Measurements from ENCODE around the gene DBX2. TPM values are rescaled to one million over a fixed set of nuclear protein-coding genes. Genes with fewer than 3 reads are reported as not detected.

DBX2 gene
- total and polyA plus RNA-seq, 2 donors (not counting 1 experiment from before 2014, with no cell fraction given), result not detected

- intact Hi-C loops (cut with micrococcal nuclease), result no loop called here
- Mint-ChIP-seq H3K27ac (no peak overlapping the region), H3K27me3 (peaks cover 11% of the 10 kb centered on the region), H3K9me3 (ENCODE audit: insufficient read depth) (no peaks in the 10 kb centered on the region), H3K4me3 (no peak overlapping the region), H3K4me1 (no peaks in the 10 kb centered on the region)
- Histone ChIP-seq H3K79me2 (ENCODE audit: control insufficient read depth, insufficient read depth, low read length) (no peaks in the 10 kb centered on the region), H3K4me3 (ENCODE audit: control extremely low read depth in 1 of 5, extremely low read depth in 1 of 5, insufficient read depth in 1 of 5, low read depth in 2 of 5, low read length in 4 of 5) (no peak overlapping the region), H3K4me2 (replicated peaks; ENCODE audit: low read depth, low read length, poor library complexity, severe bottlenecking) (no peak overlapping the region), H4K20me1 (ENCODE audit: control insufficient read depth, insufficient read depth, low read length, poor library complexity, severe bottlenecking) (no peaks in the 10 kb centered on the region), H3K27ac (ENCODE audit: low read length in 2 of 2) (no peak overlapping the region), H3K9me3 (ENCODE audit: control extremely low read depth in 1 of 3, control insufficient read depth in 2 of 3, insufficient read depth in 1 of 3, low read length in 2 of 3) (no peaks in the 10 kb centered on the region), H3K36me3 (replicated peaks in 1 of 2; ENCODE audit: control extremely low read depth in 1 of 2, control insufficient read depth in 1 of 2, extremely low read depth in 1 of 2, insufficient read depth in 2 of 2, low read length in 1 of 2) (no peaks in the 10 kb centered on the region), H3K27me3 (replicated peaks in 1 of 4; ENCODE audit: control extremely low read depth in 1 of 4, control insufficient read depth in 3 of 4, insufficient read depth in 4 of 4, low read length in 3 of 4) (no peaks in the 10 kb centered on the region), H3K9ac (ENCODE audit: low read length) (no peak overlapping the region), H2AFZ (ENCODE audit: insufficient read depth, low read depth, low read length, poor library complexity, severe bottlenecking) (no peak overlapping the region), H3K4me1 (ENCODE audit: control insufficient read depth in 2 of 2, insufficient read depth in 2 of 2, low read length in 2 of 2) (no peaks in the 10 kb centered on the region)
- no peak for TF ChIP-seq CTCF (IDR thresholded peaks at IDR 0.05)
- no peak for TF ChIP-seq EZH2 (IDR thresholded peaks at IDR 0.05; ENCODE audit: borderline replicate concordance, insufficient read depth, low read depth, low read length, poor library complexity, severe bottlenecking)
- DNase-seq (no peak), ATAC-seq (ENCODE audit: low read depth) (no peak)
- ChIA-PET POLR2A (no interaction called here), CTCF (interaction anchor here (0.7 kb wide), 1 partner anchor 1038 kb away, joined by 4 read pairs; no protein-coding TSS in a partner anchor)
- 94% methylated on average over 2 of the region's 2 CpGs for WGBS (ENCODE audit: insufficient coverage)
Observed at GRCh38 chr12:45077251-45077650, 26.4 kb upstream of the DBX2 start.

GRCh38 chr12:45076417-45077026 lies 25.6 kb upstream of the DBX2 start:
- Histone ChIP-seq H3K36me3 (replicated peaks in 1 of 2; ENCODE audit: control extremely low read depth in 1 of 2, control insufficient read depth in 1 of 2, extremely low read depth in 1 of 2, insufficient read depth in 2 of 2, low read length in 1 of 2) (no peaks in the 10 kb centered on the region), H3K27ac (ENCODE audit: low read length in 2 of 2) (no peak overlapping the region), H3K9me3 (ENCODE audit: control extremely low read depth in 1 of 3, control insufficient read depth in 2 of 3, insufficient read depth in 1 of 3, low read length in 2 of 3) (no peaks in the 10 kb centered on the region), H3K27me3 (replicated peaks in 1 of 4; ENCODE audit: control extremely low read depth in 1 of 4, control insufficient read depth in 3 of 4, insufficient read depth in 4 of 4, low read length in 3 of 4) (no peaks in the 10 kb centered on the region), H3K9ac (ENCODE audit: low read length) (no peak overlapping the region), H3K4me2 (replicated peaks; ENCODE audit: low read depth, low read length, poor library complexity, severe bottlenecking) (no peak overlapping the region), H4K20me1 (ENCODE audit: control insufficient read depth, insufficient read depth, low read length, poor library complexity, severe bottlenecking) (no peaks in the 10 kb centered on the region), H3K4me3 (ENCODE audit: control extremely low read depth in 1 of 5, extremely low read depth in 1 of 5, insufficient read depth in 1 of 5, low read depth in 2 of 5, low read length in 4 of 5) (no peak overlapping the region), H3K4me1 (ENCODE audit: control insufficient read depth in 2 of 2, insufficient read depth in 2 of 2, low read length in 2 of 2) (no peaks in the 10 kb centered on the region), H2AFZ (ENCODE audit: insufficient read depth, low read depth, low read length, poor library complexity, severe bottlenecking) (no peak overlapping the region), H3K79me2 (ENCODE audit: control insufficient read depth, insufficient read depth, low read length) (no peaks in the 10 kb centered on the region)
- Mint-ChIP-seq H3K4me1 (no peaks in the 10 kb centered on the region), H3K27ac (no peak overlapping the region), H3K9me3 (ENCODE audit: insufficient read depth) (no peaks in the 10 kb centered on the region), H3K27me3 (peaks cover 11% of the 10 kb centered on the region), H3K4me3 (no peak overlapping the region)
- ATAC-seq (ENCODE audit: low read depth), result no peak
- CTCF ChIA-PET, result interaction anchor here (0.7 kb wide), 1 partner anchor 1037 kb away, joined by 4 read pairs; no protein-coding TSS in a partner anchor
- 100% methylated on average over 1 of the region's 3 CpGs for WGBS (ENCODE audit: insufficient coverage)
- DNase-seq, result no peak
- intact Hi-C loops (cut with micrococcal nuclease), result no loop called here
- POLR2A ChIA-PET, result no interaction called here
- TF ChIP-seq EZH2 (IDR thresholded peaks at IDR 0.05; ENCODE audit: borderline replicate concordance, insufficient read depth, low read depth, low read length, poor library complexity, severe bottlenecking) (no peak), CTCF (IDR thresholded peaks at IDR 0.05) (no peak)

Measured in B cell (primary cell).